Measurements from ENCODE around the gene ZNF639.

- TF ChIP-seq POLR2AphosphoS5 (IDR thresholded peaks at IDR 0.05; ENCODE audit: low read depth, low read length) = no peak
- TF ChIP-seq TAF1 (IDR thresholded peaks at IDR 0.05; ENCODE audit: low read depth, low read length) = no peak
Observed at GRCh38 chr3:179276743-179277142, 46.1 kb upstream of the ZNF639 start.
